Measurements from ENCODE around the gene FLRT2. TPM values are rescaled to one million over a fixed set of nuclear protein-coding genes. Genes with fewer than 3 reads are reported as not detected.

FLRT2 gene
- total RNA-seq, 1 donor from 2014 or later, result 168 TPM

GRCh38 chr14:85617791-85618190 lies 87.8 kb downstream of the FLRT2 start:
- H3K4me1 Mint-ChIP-seq (ENCODE audit: unreplicated experiment), result peaks cover 22% of the 10 kb centered on the region
- no peak for TF ChIP-seq CTCF (IDR thresholded peaks at IDR 0.05)
- no peaks in the 10 kb centered on the region for H3K27me3 Mint-ChIP-seq (ENCODE audit: unreplicated experiment)
- H3K27ac Mint-ChIP-seq (ENCODE audit: unreplicated experiment), result peak overlapping the region; percentile 16
- peaks cover 42% of the 10 kb centered on the region for H3K36me3 Mint-ChIP-seq (ENCODE audit: unreplicated experiment)
- no peaks in the 10 kb centered on the region for H3K9me3 Mint-ChIP-seq (ENCODE audit: unreplicated experiment)
- no peak for DNase-seq (ENCODE audit: extremely low spot score, unreplicated experiment)
- H3K4me3 Mint-ChIP-seq (ENCODE audit: unreplicated experiment), result no peak overlapping the region

- Mint-ChIP-seq H3K4me3 (ENCODE audit: unreplicated experiment) (no peak overlapping the region), H3K4me1 (ENCODE audit: unreplicated experiment) (peaks cover 22% of the 10 kb centered on the region), H3K27me3 (ENCODE audit: unreplicated experiment) (no peaks in the 10 kb centered on the region), H3K9me3 (ENCODE audit: unreplicated experiment) (no peaks in the 10 kb centered on the region), H3K27ac (ENCODE audit: unreplicated experiment) (no peak overlapping the region), H3K36me3 (ENCODE audit: unreplicated experiment) (peaks cover 46% of the 10 kb centered on the region)
- no peak for DNase-seq (ENCODE audit: extremely low spot score, unreplicated experiment)
- no peak for TF ChIP-seq CTCF (IDR thresholded peaks at IDR 0.05)
These were observed 88.4 kb downstream of the FLRT2 start for GRCh38 chr14:85618390-85618789.

GRCh38 chr14:85618978-85619377 lies 89.0 kb downstream of the FLRT2 start:
- Mint-ChIP-seq H3K4me3 (ENCODE audit: unreplicated experiment) (no peak overlapping the region), H3K9me3 (ENCODE audit: unreplicated experiment) (no peaks in the 10 kb centered on the region), H3K4me1 (ENCODE audit: unreplicated experiment) (peaks cover 22% of the 10 kb centered on the region), H3K27ac (ENCODE audit: unreplicated experiment) (no peak overlapping the region), H3K36me3 (ENCODE audit: unreplicated experiment) (peaks cover 48% of the 10 kb centered on the region), H3K27me3 (ENCODE audit: unreplicated experiment) (no peaks in the 10 kb centered on the region)
- DNase-seq (ENCODE audit: extremely low spot score, unreplicated experiment), result no peak
- no peak for TF ChIP-seq CTCF (IDR thresholded peaks at IDR 0.05)

- H3K9me3 Mint-ChIP-seq (ENCODE audit: unreplicated experiment), result no peaks in the 10 kb centered on the region
- DNase-seq (ENCODE audit: extremely low spot score, unreplicated experiment), result no peak
- no peak overlapping the region for H3K4me3 Mint-ChIP-seq (ENCODE audit: unreplicated experiment)
- peaks cover 20% of the 10 kb centered on the region for H3K4me1 Mint-ChIP-seq (ENCODE audit: unreplicated experiment)
- peak overlapping the region; percentile 8 for H3K27ac Mint-ChIP-seq (ENCODE audit: unreplicated experiment)
- peaks cover 56% of the 10 kb centered on the region for H3K36me3 Mint-ChIP-seq (ENCODE audit: unreplicated experiment)
- TF ChIP-seq CTCF (IDR thresholded peaks at IDR 0.05), result no peak
- no peaks in the 10 kb centered on the region for H3K27me3 Mint-ChIP-seq (ENCODE audit: unreplicated experiment)
These were observed 89.9 kb downstream of the FLRT2 start for GRCh38 chr14:85619851-85620250.

- peaks cover 66% of the 10 kb centered on the region for H3K36me3 Mint-ChIP-seq (ENCODE audit: unreplicated experiment)
- no peak overlapping the region for H3K27ac Mint-ChIP-seq (ENCODE audit: unreplicated experiment)
- TF ChIP-seq CTCF (IDR thresholded peaks at IDR 0.05), result no peak
- peaks cover 17% of the 10 kb centered on the region for H3K4me1 Mint-ChIP-seq (ENCODE audit: unreplicated experiment)
- no peak overlapping the region for H3K4me3 Mint-ChIP-seq (ENCODE audit: unreplicated experiment)
- DNase-seq (ENCODE audit: extremely low spot score, unreplicated experiment), result no peak
- no peaks in the 10 kb centered on the region for H3K27me3 Mint-ChIP-seq (ENCODE audit: unreplicated experiment)
- H3K9me3 Mint-ChIP-seq (ENCODE audit: unreplicated experiment), result no peaks in the 10 kb centered on the region
These were observed 91.0 kb downstream of the FLRT2 start for GRCh38 chr14:85620947-85621346.
